ENCODE data around the gene HSPA5. TPM values are rescaled to one million over a fixed set of nuclear protein-coding genes. Genes with fewer than 3 reads are reported as not detected.
A peak's percentile ranks its signal among the peaks of the same experiment; 100 is the strongest.
"Not testable (repeated sequence)": the region's sequence is repeated elsewhere in the genome, so short reads cannot be mapped to it uniquely, and the experiment has no call there.

HSPA5 gene
- total RNA-seq, 6 donors from 2014 or later = 46.1 to 318 (median 183) TPM

- no peak overlapping the region for H3K27ac ChIP-seq
- H3K36me3 ChIP-seq = peaks cover 4 to 49% (median 26%) of the 10 kb centered on the region in 4 donors
- WGBS, 2 donors = 96% methylated on average over 1 of the region's 1 CpG
- TF ChIP-seq POLR2AphosphoS5 (IDR thresholded peaks at IDR 0.05) (no peak), EP300 (IDR thresholded peaks at IDR 0.05) (no peak), POLR2A (IDR thresholded peaks at IDR 0.05) (no peak), CTCF (IDR thresholded peaks at IDR 0.05) (no peak)
- H3K27me3 ChIP-seq = no peaks in the 10 kb centered on the region
- no peak overlapping the region for H3K4me3 ChIP-seq
- ATAC-seq (ENCODE audit: low FRiP score in 2 of 2) (no peak), DNase-seq (no peak)
- H3K9me3 ChIP-seq = no peaks in the 10 kb centered on the region
- H3K4me1 ChIP-seq = peaks cover 11 to 19% (median 14%) of the 10 kb centered on the region in 4 donors
These were observed 38.1 kb downstream of the HSPA5 start for GRCh38 chr9:125202846-125203618.

GRCh38 chr9:125200216-125201047, 40.7 kb downstream of the HSPA5 start, which contains the start of gene RABEPK:
Gene RABEPK, plus strand, starts transcription at chr9:125200542. Its CDS starts 2,472 bp downstream, at chr9:125203014.
- DNase-seq = peak; percentile 93 to 99
- H3K4me1 ChIP-seq = peaks cover 11 to 19% (median 14%) of the 10 kb centered on the region in 4 donors
- WGBS, 2 donors = 0 to 1% methylated on average over 21 to 49 of the region's 51 CpGs

GRCh38 chr9:125195591-125195990, 45.6 kb downstream of the HSPA5 start:
- H3K27me3 ChIP-seq; H3K4me3 ChIP-seq; H3K9me3 ChIP-seq; ATAC-seq (ENCODE audit: low FRiP score in 2 of 2); H3K36me3 ChIP-seq; DNase-seq; H3K27ac ChIP-seq: not testable (repeated sequence)
- H3K4me1 ChIP-seq = peaks cover 6 to 10% (median 8%) of the 10 kb centered on the region in 4 donors
- WGBS, 2 donors = 82% methylated on average over 1 of the region's 1 CpG; no CpG with 5 or more reads in 1 of the 2 donors

More at GRCh38 chr9:125200216-125201047, 40.7 kb downstream of the HSPA5 start, which contains the start of gene RABEPK:
- TF ChIP-seq POLR2AphosphoS5 (IDR thresholded peaks at IDR 0.05) (peak; percentile 89 to 91), EP300 (IDR thresholded peaks at IDR 0.05) (peak in 1 of 4 donors; percentile 12), CTCF (IDR thresholded peaks at IDR 0.05) (peak in 1 of 6 experiments; percentile 8), POLR2A (IDR thresholded peaks at IDR 0.05) (peak; percentile 52 to 88 (median 75))
- peaks cover 0 to 23% (median 5%) of the 10 kb centered on the region in 4 donors for H3K36me3 ChIP-seq
- ATAC-seq (ENCODE audit: low FRiP score in 2 of 2) = peak; percentile 99 to 100
- no peaks in the 10 kb centered on the region for H3K9me3 ChIP-seq
- H3K27ac ChIP-seq = peak within 1 kb of the TSS; percentile 89 to 93 (median 91)
- no peaks in the 10 kb centered on the region for H3K27me3 ChIP-seq
- H3K4me3 ChIP-seq = peak within 1 kb of the TSS; percentile 56 to 77 (median 70)

DNA sequence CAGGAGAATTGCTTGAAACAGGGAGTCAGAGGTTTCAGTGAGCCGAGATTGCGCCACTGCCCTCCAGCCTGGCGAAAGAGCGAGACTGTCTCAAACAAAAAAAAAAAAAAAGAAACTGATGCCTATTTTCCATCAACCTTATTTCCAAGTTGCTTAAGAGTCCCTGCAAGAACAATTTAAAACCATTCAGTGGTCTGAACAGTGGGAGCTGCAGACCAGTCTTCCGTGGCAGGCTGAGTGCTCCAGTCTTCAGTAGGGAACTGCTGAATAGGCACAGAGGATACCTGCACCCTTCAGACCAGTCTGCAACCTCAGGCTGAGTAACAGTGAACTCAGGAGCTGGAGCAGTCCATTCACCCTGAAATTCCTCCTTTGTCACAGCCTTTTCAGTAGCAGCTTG, 46.7 kb downstream of the HSPA5 start:
- H3K4me1 ChIP-seq = peaks cover 9 to 13% (median 11%) of the 10 kb centered on the region in 4 donors
- H3K36me3 ChIP-seq; H3K27ac ChIP-seq; DNase-seq; H3K4me3 ChIP-seq; H3K27me3 ChIP-seq; ATAC-seq (ENCODE audit: low FRiP score in 2 of 2); H3K9me3 ChIP-seq: not testable (repeated sequence)
- WGBS, 2 donors = 86 to 87% methylated on average over 5 of the region's 5 CpGs

DNA sequence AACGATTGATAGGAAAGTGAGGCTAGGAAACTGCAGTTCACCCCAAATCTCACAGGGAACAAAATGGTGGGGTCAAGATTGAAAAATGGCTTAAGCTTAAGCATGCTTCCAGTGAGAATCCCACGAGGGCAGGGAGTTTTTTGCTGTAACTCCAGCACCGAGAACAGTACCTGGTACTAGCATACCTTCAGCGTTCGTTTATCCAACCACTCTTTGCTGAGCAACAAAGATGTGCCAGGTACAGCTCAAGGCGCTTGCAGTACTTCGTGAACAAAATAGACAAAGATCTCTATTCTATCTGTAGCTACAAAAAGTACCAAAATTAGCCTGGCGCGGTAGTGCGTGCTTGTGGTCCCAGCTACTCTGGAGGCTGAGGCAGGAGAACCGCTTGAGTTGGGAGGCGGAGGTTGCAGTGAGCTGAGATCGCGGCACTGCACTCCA, 50.8 kb downstream of the HSPA5 start:
- Histone ChIP-seq H3K9me3 (no peaks in the 10 kb centered on the region), H3K36me3 (no peaks in the 10 kb centered on the region), H3K27me3 (no peaks in the 10 kb centered on the region), H3K27ac (peak overlapping the region; percentile 95 to 98 (median 96)), H3K4me1 (peaks cover 16 to 38% (median 30%) of the 10 kb centered on the region in 4 donors), H3K4me3 (peak overlapping the region; percentile 83 to 94 (median 89))
- DNase-seq (no peak), ATAC-seq (ENCODE audit: low FRiP score in 2 of 2) (peak in 1 of 2 donors; percentile 3)
- no peak for TF ChIP-seq POLR2A (IDR thresholded peaks at IDR 0.05)
- no peak for TF ChIP-seq EP300 (IDR thresholded peaks at IDR 0.05)
- no peak for TF ChIP-seq POLR2AphosphoS5 (IDR thresholded peaks at IDR 0.05)
- TF ChIP-seq CTCF (IDR thresholded peaks at IDR 0.05) = no peak
- 54 to 56% methylated on average over 14 of the region's 14 CpGs for WGBS, 2 donors
